ENCODE data around the gene SVIL. TPM values are rescaled to one million over a fixed set of nuclear protein-coding genes. Genes with fewer than 3 reads are reported as not detected.
"Not testable (repeated sequence)": the region's sequence is repeated elsewhere in the genome, so short reads cannot be mapped to it uniquely, and the experiment has no call there.

The SVIL gene
- total RNA-seq, 1 donor from 2014 or later = 118 TPM

DNA sequence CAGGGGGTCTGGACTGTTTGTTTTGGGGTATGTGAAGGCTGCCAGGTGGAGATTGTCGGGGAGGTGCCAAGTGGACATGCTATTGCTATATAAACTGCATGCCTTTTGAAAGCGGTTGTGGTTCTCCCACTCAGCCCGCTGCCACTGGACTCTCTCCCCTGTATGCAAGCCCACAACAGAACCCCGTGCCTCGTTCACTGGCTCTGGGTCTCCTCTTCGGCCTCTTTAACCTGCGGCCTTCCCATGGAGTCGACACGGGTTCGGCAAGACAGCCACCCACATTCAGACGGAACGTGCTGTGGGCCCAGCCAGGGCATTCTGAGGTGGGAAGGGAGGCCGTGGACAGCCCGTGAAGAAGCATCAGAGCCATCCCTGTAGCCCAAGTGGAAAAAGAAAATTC is 50.3 kb downstream of the SVIL start:
- intact Hi-C loops (cut with DNase I) = no loop called here

DNA sequence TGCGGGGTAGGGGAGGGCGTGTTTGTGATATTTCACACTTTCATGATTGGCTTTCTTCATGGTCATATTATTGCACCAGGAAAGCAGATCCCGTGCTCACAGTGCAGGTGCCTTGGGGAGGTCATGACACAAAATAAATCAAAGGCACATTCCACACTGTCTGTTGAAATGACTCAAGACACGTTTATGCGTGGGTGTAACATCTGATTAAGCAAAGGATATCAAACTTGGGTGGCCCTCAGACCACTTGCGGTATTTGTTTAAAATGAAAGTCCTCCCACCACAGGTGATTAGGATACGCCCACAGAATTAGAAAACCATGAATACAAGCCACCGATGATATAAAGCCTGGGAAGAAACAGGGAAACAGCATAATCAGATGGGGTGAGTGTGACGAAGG is 51.1 kb downstream of the SVIL start:
- no peak for DNase-seq
- H3K27ac ChIP-seq = no peak overlapping the region
- TF ChIP-seq, protein P1, sequence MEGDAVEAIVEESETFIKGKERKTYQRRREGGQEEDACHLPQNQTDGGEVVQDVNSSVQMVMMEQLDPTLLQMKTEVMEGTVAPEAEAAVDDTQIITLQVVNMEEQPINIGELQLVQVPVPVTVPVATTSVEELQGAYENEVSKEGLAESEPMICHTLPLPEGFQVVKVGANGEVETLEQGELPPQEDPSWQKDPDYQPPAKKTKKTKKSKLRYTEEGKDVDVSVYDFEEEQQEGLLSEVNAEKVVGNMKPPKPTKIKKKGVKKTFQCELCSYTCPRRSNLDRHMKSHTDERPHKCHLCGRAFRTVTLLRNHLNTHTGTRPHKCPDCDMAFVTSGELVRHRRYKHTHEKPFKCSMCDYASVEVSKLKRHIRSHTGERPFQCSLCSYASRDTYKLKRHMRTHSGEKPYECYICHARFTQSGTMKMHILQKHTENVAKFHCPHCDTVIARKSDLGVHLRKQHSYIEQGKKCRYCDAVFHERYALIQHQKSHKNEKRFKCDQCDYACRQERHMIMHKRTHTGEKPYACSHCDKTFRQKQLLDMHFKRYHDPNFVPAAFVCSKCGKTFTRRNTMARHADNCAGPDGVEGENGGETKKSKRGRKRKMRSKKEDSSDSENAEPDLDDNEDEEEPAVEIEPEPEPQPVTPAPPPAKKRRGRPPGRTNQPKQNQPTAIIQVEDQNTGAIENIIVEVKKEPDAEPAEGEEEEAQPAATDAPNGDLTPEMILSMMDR (IDR thresholded peaks at IDR 0.05) = no peak
- intact Hi-C loops (cut with DNase I) = no loop called here
- H3K27me3 ChIP-seq (ENCODE audit: low read depth) = no peaks in the 10 kb centered on the region
- peaks cover 13% of the 10 kb centered on the region for H3K4me1 ChIP-seq
- no peaks in the 10 kb centered on the region for H3K36me3 ChIP-seq
- H3K4me3 ChIP-seq = no peak overlapping the region
- H3K9me3 ChIP-seq = no peaks in the 10 kb centered on the region
- no peak for ATAC-seq

More for the DNA sequence above, 50.3 kb downstream of the SVIL start:
- peaks cover 21% of the 10 kb centered on the region for H3K4me1 ChIP-seq
- no peaks in the 10 kb centered on the region for H3K9me3 ChIP-seq
- no peaks in the 10 kb centered on the region for H3K27me3 ChIP-seq (ENCODE audit: low read depth)
- H3K4me3 ChIP-seq = no peak overlapping the region
- no peak for ATAC-seq
- no peak for DNase-seq
- no peaks in the 10 kb centered on the region for H3K36me3 ChIP-seq
- no peak overlapping the region for H3K27ac ChIP-seq
- TF ChIP-seq, protein P1 (IDR thresholded peaks at IDR 0.05) = no peak

DNA sequence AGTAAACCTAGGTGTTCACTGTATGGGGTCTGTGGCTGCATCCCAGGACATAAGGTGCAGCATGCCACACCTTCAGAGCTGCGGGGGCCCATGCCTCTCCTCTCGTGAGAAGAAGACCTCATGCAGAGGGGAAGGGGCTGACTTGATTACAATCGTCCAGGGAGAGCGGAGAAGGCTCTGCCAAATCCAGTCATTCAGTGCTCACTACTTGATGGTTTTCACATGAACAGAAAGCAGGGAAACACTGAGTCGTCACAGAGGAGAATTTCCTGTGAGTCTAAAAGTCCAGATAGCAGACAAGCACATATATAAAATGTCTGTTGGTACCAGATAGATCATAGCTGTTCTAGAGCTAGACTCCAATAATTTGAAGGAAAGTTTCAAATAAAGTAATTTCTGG is 52.0 kb downstream of the SVIL start:
- H3K27ac ChIP-seq; ATAC-seq; H3K27me3 ChIP-seq (ENCODE audit: low read depth); H3K9me3 ChIP-seq; intact Hi-C loops (cut with DNase I); H3K4me3 ChIP-seq; H3K36me3 ChIP-seq; DNase-seq: not testable (repeated sequence)
- peaks cover 13% of the 10 kb centered on the region for H3K4me1 ChIP-seq

DNA sequence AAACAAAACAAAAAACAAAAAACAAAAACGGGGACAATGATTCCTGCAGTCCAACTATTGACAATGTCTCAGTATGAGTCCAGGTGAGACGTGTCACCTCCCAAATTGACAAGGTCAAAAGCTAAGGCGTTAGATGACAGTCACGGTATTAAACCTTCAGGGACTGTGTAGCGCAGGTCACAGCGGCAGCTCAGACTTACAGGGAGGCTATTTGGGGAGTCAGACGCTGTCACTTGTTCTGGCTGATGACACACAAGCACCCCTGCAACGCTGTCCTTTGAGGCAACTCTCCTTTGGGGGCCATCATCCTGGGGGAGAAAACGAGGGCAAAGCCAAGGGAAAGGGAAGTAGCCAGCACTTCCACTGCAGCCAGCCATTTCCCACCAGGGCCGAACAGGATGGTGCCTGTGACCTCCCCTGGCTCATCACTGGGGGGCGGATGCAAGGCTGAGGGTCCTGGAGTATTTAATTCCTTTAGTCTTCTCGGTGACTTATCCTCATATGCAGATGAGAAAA is 55.3 kb downstream of the SVIL start:
- no peak for DNase-seq
- H3K4me1 ChIP-seq = peaks cover 5% of the 10 kb centered on the region
- intact Hi-C loops (cut with DNase I) = no loop called here
- no peak overlapping the region for H3K4me3 ChIP-seq
- H3K27ac ChIP-seq = no peak overlapping the region
- no peaks in the 10 kb centered on the region for H3K27me3 ChIP-seq (ENCODE audit: low read depth)
- H3K9me3 ChIP-seq = no peaks in the 10 kb centered on the region
- TF ChIP-seq, protein P1 (IDR thresholded peaks at IDR 0.05) = no peak
- H3K36me3 ChIP-seq = no peaks in the 10 kb centered on the region
- no peak for ATAC-seq

DNA sequence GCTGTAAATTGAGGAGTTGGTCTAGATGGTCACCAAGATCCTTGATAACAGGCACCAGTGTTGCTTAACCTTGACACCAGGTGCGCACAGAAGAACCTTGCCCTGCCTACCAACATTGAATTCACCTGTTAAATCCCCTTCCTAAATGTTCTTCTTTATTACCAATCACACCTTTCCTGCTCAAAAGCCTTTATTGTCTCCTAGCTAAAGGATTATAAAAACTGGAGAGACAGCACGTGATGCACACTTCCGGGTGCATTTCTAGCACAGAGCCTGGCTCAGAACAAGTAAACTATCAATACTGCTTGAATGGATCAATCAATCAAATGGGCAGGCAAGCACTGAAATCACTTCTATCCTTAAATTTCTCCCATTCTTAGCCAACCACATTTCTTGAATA is 56.3 kb downstream of the SVIL start:
- TF ChIP-seq, protein P1 (IDR thresholded peaks at IDR 0.05) = no peak
- Histone ChIP-seq H3K4me1 (peaks cover 5% of the 10 kb centered on the region), H3K27me3 (ENCODE audit: low read depth) (no peaks in the 10 kb centered on the region), H3K4me3 (no peak overlapping the region), H3K36me3 (no peaks in the 10 kb centered on the region), H3K9me3 (no peaks in the 10 kb centered on the region), H3K27ac (no peak overlapping the region)
- ATAC-seq (no peak), DNase-seq (no peak)
- intact Hi-C loops (cut with DNase I) = no loop called here

DNA sequence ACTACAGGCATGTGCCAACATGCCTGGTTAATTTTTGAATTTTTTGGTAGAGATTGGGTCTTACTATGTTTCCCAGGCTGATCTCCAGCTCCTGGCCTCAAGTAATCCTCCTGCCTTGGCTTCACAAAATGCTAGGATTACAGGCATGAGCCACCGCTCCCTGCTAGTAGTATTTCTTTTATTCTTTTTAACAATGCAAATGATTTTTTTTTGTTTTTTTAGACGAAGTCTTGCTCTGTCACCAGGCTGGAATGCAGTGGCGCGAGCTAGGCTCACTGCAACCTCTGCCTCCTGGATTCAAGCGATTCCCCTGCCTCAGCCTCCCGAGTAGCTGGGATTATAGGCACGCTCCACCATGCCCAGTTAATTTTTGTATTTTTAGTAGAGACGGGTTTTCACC is 58.1 kb downstream of the SVIL start:
- TF ChIP-seq, protein P1 (IDR thresholded peaks at IDR 0.05) = no peak

More for the DNA sequence above, 58.1 kb downstream of the SVIL start:
- Histone ChIP-seq H3K36me3 (no peaks in the 10 kb centered on the region), H3K27ac (no peak overlapping the region), H3K4me3 (no peak overlapping the region), H3K9me3 (no peaks in the 10 kb centered on the region), H3K27me3 (ENCODE audit: low read depth) (no peaks in the 10 kb centered on the region), H3K4me1 (no peaks in the 10 kb centered on the region)
- DNase-seq = no peak
- ATAC-seq = no peak
- intact Hi-C loops (cut with DNase I) = no loop called here

Measured in lower lobe of right lung (tissue), 2 donors.